SK-N-SH (cell line): Measurements from ENCODE around the gene CCDC81. TPM values are rescaled to one million over a fixed set of nuclear protein-coding genes. Genes with fewer than 3 reads are reported as not detected.

Source experiments
- CTCF ChIA-PET: fragments of 300-600, 350-600 bp; formaldehyde crosslinking; extraction: SDS; loops from one replicate; lab custom pipeline; 2021; lab: Yijun Ruan, JAX
- POLR2A ChIA-PET: fragments of 350-600 bp; sonication (Branson Sonifier 250); formaldehyde crosslinking; extraction: SDS; loops from one replicate; lab custom pipeline; 2020; ENCODE audit warnings: antibody characterized with exemption, inconsistent platforms; lab: Yijun Ruan, JAX
- DNase-seq: peaks from one replicate; pipeline ENCODE4 v3.0.0; 2012
- H2AFZ ChIP-seq: fragments of 200-600 bp; sonication (generic); 2 replicates; pipeline ENCODE4 v1.8.1; 2016; ENCODE audit warnings: antibody characterized with exemption, mild to moderate bottlenecking, low read depth
- H3F3A ChIP-seq: fragments of 200-600 bp; sonication (generic); replicated peaks from 2 replicates; pipeline ENCODE3; 2016; ENCODE audit warnings: antibody characterized with exemption, mild to moderate bottlenecking; ENCODE audit not compliant: insufficient read depth
- H3K27ac ChIP-seq, 2 experiments: fragments of 200-500 bp in 1 of 2; fragments of 200-600 bp in 1 of 2; sonication (Bioruptor generic) in 1 of 2; sonication (generic), shearing (Covaris generic) in 1 of 2; 2 replicates each; pipeline versions ENCODE4 v1.5.1 to v1.6.1; 2014 to 2016; ENCODE audit warnings: low read depth in 2 of 2, inconsistent platforms in 1 of 2, low read length in 1 of 2, mild to moderate bottlenecking in 1 of 2, mixed read lengths in 1 of 2
- H3K27me3 ChIP-seq: fragments of 200-600 bp; sonication (generic), shearing (Covaris generic); 2 replicates; pipeline ENCODE4 v1.6.1; 2016; ENCODE audit warnings: mixed run types; ENCODE audit not compliant: insufficient read depth
- H3K36me3 ChIP-seq, 2 experiments: fragments of 200-500 bp in 1 of 2; fragments of 200-600 bp in 1 of 2; sonication (Bioruptor generic) in 1 of 2; sonication (generic) in 1 of 2; replicated peaks in 1 of 2; 2 replicates each; pipeline versions ENCODE3 to v1.5.1; 2014 to 2016; ENCODE audit warnings: low read length in 1 of 2, mild to moderate bottlenecking in 1 of 2; ENCODE audit not compliant: insufficient read depth in 2 of 2, control insufficient read depth in 1 of 2
- H3K4me1 ChIP-seq, 2 experiments: fragments of 200-500 bp in 1 of 2; fragments of 200-600 bp in 1 of 2; sonication (Bioruptor generic) in 1 of 2; sonication (generic), shearing (Covaris generic) in 1 of 2; 2 replicates each; pipeline versions ENCODE4 v1.5.1 to v1.6.1; 2014 to 2016; ENCODE audit warnings: low read depth in 1 of 2, low read length in 1 of 2, mixed run types in 1 of 2; ENCODE audit not compliant: insufficient read depth in 2 of 2, control insufficient read depth in 1 of 2
- H3K4me2 ChIP-seq: fragments of 200-600 bp; sonication (generic), shearing (Covaris generic); 2 replicates; pipeline ENCODE4 v1.6.1; 2017; ENCODE audit warnings: mixed run types
- H3K4me3 ChIP-seq, 2 experiments: fragments of 200-500 bp in 1 of 2; fragments of 200-600 bp in 1 of 2; sonication (Bioruptor generic) in 1 of 2; sonication (generic), shearing (Covaris generic) in 1 of 2; 2 replicates each; pipeline versions ENCODE4 v1.5.1 to v1.8.1; 2014 to 2016; ENCODE audit warnings: low read depth in 2 of 2, inconsistent platforms in 1 of 2, low read length in 1 of 2, mild to moderate bottlenecking in 1 of 2, mixed read lengths in 1 of 2, moderate library complexity in 1 of 2
- H3K79me2 ChIP-seq: fragments of 200-600 bp; sonication (generic); 2 replicates; pipeline ENCODE4 v1.8.1; 2017; ENCODE audit warnings: mild to moderate bottlenecking; ENCODE audit not compliant: insufficient read depth
- H3K9ac ChIP-seq: fragments of 200-600 bp; sonication (generic); 2 replicates; pipeline ENCODE4 v1.6.1; 2017; ENCODE audit warnings: mixed run types
- H3K9me2 ChIP-seq: fragments of 200-600 bp; sonication (generic); 2 replicates; pipeline ENCODE4 v1.6.1; 2017; ENCODE audit warnings: mixed run types
- H3K9me3 ChIP-seq: fragments of 200-600 bp; sonication (generic); 2 replicates; pipeline ENCODE4 v1.6.1; 2017; ENCODE audit warnings: mixed run types, mild to moderate bottlenecking, moderate library complexity
- H4K20me1 ChIP-seq: fragments of 200-600 bp; sonication (generic); 2 replicates; pipeline ENCODE4 v1.6.1; 2017; ENCODE audit warnings: mild to moderate bottlenecking, mixed run types; ENCODE audit not compliant: insufficient read depth
- CHD2 ChIP-seq: fragments of 150-350 bp; IDR thresholded peaks from 2 replicates; pipeline ENCODE4 v1.6.1; 2018; ENCODE audit warnings: low read length; ENCODE audit not compliant: partially characterized antibody
- EP300 ChIP-seq, 2 experiments: IDR thresholded peaks; 2 replicates each; pipeline versions ENCODE4 v1.4.0 to v1.6.1; 2012; ENCODE audit warnings: borderline replicate concordance in 1 of 2, low read depth in 1 of 2, low read length in 1 of 2
- EZH2phosphoT487 ChIP-seq: fragments of 200-600 bp; sonication (generic); IDR thresholded peaks from 2 replicates; pipeline ENCODE4 v1.6.1; 2017; ENCODE audit warnings: low read depth, mixed run types, mild to moderate bottlenecking, antibody characterized with exemption, moderate library complexity, borderline replicate concordance
- FOXJ3 ChIP-seq: sonication (generic); formaldehyde crosslinking; IDR thresholded peaks from 2 replicates; pipeline ENCODE4 v1.5.1; 2020; ENCODE audit warnings: mild to moderate bottlenecking, missing genetic modification reagents
- FOXM1 ChIP-seq: IDR thresholded peaks from 2 replicates; pipeline ENCODE4 v1.4.0; 2012; ENCODE audit warnings: low read depth, mild to moderate bottlenecking
- GABPA ChIP-seq: IDR thresholded peaks from 2 replicates; pipeline ENCODE4 v1.4.0; 2012; ENCODE audit warnings: low read depth, mild to moderate bottlenecking
- JUND ChIP-seq: IDR thresholded peaks from 2 replicates; pipeline ENCODE4 v1.4.0; 2012
- MEF2A ChIP-seq: IDR thresholded peaks from 2 replicates; pipeline ENCODE4 v1.4.0; 2012; ENCODE audit warnings: low read depth, borderline replicate concordance
- NRF1 ChIP-seq: IDR thresholded peaks from 2 replicates; pipeline ENCODE4 v1.6.1; 2012; ENCODE audit warnings: low read depth, mild to moderate bottlenecking, low read length
- RCOR1 ChIP-seq: fragments of 150-350 bp; IDR thresholded peaks from 2 replicates; pipeline ENCODE4 v1.6.1; 2017; ENCODE audit warnings: antibody characterized with exemption, low read length
- SIN3A ChIP-seq: IDR thresholded peaks from 2 replicates; pipeline ENCODE4 v1.6.1; 2012; ENCODE audit warnings: low read depth, mild to moderate bottlenecking, low read length, moderate library complexity, borderline replicate concordance
- SMC3 ChIP-seq: IDR thresholded peaks from 2 replicates; pipeline ENCODE4 v1.6.1; 2012; ENCODE audit warnings: low read depth, low read length, improper control_type of control experiment
- TAF1 ChIP-seq: IDR thresholded peaks from 2 replicates; pipeline ENCODE4 v1.6.1; 2012; ENCODE audit warnings: low read depth, mild to moderate bottlenecking, low read length, moderate library complexity, borderline replicate concordance
- TCF12 ChIP-seq: IDR thresholded peaks from 2 replicates; pipeline ENCODE4 v1.4.0; 2012
- TEAD4 ChIP-seq: IDR thresholded peaks from 2 replicates; pipeline ENCODE4 v1.4.0; 2012; ENCODE audit warnings: mild to moderate bottlenecking, borderline replicate concordance; ENCODE audit not compliant: insufficient read depth
- WGBS: methylation state at CpG from one replicate; pipeline ENCODE4 v1.1.6; 2017; ENCODE audit warnings: low lambda C conversion rate; 5-methylcytosine and 5-hydroxymethylcytosine counted together
- polyA plus RNA-seq, 3 experiments: library from polyadenylated mRNA; depleted of rRNA; stranded (reverse); fragments of >200 nt; gene quantifications; 2 replicates each; pipeline ENCODE4 v1.2.3, GENCODE V29; 2012

Gene CCDC81
- polyA plus RNA-seq, 1 of the 3 experiments (the other 2 are of a cell fraction): 0.49 TPM

- H3K4me1 ChIP-seq: no peaks in the 10 kb centered on the region
- ChIA-PET POLR2A (no interaction called here), CTCF (no interaction called here)
- H3K27ac ChIP-seq: no peak overlapping the region
- H3K36me3 ChIP-seq: no peaks in the 10 kb centered on the region
- 78% methylated on average over 4 of the region's 4 CpGs for WGBS
- H3K9ac ChIP-seq: no peak overlapping the region
- H4K20me1 ChIP-seq: no peaks in the 10 kb centered on the region
- no peaks in the 10 kb centered on the region for H3K27me3 ChIP-seq
- no peak for DNase-seq
- no peaks in the 10 kb centered on the region for H3K9me3 ChIP-seq
- TF ChIP-seq FOXJ3 (CRISPR knock-in tag) (no peak), NRF1 (no peak), TCF12 (no peak), JUND (no peak)
- no peaks in the 10 kb centered on the region for H3K79me2 ChIP-seq
- H2AFZ ChIP-seq: no peak overlapping the region
- no peak overlapping the region for H3K4me2 ChIP-seq
- H3K9me2 ChIP-seq: no peaks in the 10 kb centered on the region
- H3K4me3 ChIP-seq: no peak overlapping the region
- no peaks in the 10 kb centered on the region for H3F3A ChIP-seq
Measured at GRCh38 chr11:86370171-86370570, 4.5 kb upstream of the CCDC81 start.

- H3K27ac ChIP-seq: no peak overlapping the region
- no peaks in the 10 kb centered on the region for H3K27me3 ChIP-seq
- H4K20me1 ChIP-seq: no peaks in the 10 kb centered on the region
- H2AFZ ChIP-seq: no peak overlapping the region
- no peaks in the 10 kb centered on the region for H3F3A ChIP-seq
- H3K36me3 ChIP-seq: no peaks in the 10 kb centered on the region
- TF ChIP-seq FOXM1 (no peak), GABPA (no peak), RCOR1 (no peak), TEAD4 (no peak), EP300 (IDR thresholded peaks at IDR 0.05; ENCODE audit: borderline replicate concordance in 1 of 2, low read depth in 1 of 2, low read length in 1 of 2) (no peak), CHD2 (no peak), SMC3 (no peak), TAF1 (no peak), MEF2A (no peak), FOXJ3 (CRISPR knock-in tag) (no peak), EZH2phosphoT487 (no peak), SIN3A (no peak), TCF12 (no peak)
- CTCF ChIA-PET: interaction anchor here (0.9 kb wide), 1 partner anchor 279 kb away, joined by 3 read pairs; no protein-coding TSS in a partner anchor
- H3K4me1 ChIP-seq: no peaks in the 10 kb centered on the region
- H3K79me2 ChIP-seq: no peaks in the 10 kb centered on the region
- no peak overlapping the region for H3K4me2 ChIP-seq
- 72% methylated on average over 6 of the region's 6 CpGs for WGBS
- H3K9me3 ChIP-seq: no peaks in the 10 kb centered on the region
- no peak for DNase-seq
- H3K4me3 ChIP-seq: no peak overlapping the region
- no peak overlapping the region for H3K9ac ChIP-seq
- H3K9me2 ChIP-seq: no peaks in the 10 kb centered on the region
- POLR2A ChIA-PET: no interaction called here
Measured at GRCh38 chr11:86370922-86371594, 3.6 kb upstream of the CCDC81 start.
